Measurements from ENCODE around the gene WDFY4.

Gene WDFY4

DNA sequence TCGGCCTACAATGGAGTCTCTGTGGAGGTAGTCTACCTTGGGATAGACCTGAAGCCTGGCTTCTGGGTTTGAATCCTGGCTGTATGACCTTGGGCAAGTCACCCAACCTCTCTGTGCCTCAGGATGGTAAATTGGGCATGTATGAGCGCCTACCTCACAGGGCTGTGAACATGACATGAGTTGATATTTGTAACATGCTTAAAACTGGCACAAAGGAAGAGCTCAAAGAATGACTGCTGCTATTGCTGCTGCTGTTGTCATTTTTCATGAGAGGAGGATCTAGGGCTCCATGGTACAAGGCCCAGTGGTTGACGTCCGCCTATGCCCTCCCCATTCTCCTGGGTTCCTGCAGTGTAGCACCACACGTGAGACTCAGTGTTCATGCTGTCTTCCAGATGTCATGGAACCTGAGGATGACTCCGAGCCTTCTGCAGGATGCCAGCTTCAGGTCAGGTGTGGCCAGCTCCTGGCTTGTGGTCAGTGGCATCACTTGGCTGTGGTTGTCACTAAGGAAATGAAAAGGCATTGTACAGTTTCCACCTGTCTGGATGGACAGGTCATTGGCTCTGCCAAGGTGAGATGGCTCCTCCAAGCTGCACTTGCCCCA, 95.0 kb downstream of the WDFY4 start:
- no peaks in the 10 kb centered on the region for H3K36me3 ChIP-seq (ENCODE audit: insufficient read depth, low read length)
- peaks cover 44% of the 10 kb centered on the region for H3K27me3 ChIP-seq (ENCODE audit: insufficient read depth, low read length)
- H3K4me1 ChIP-seq (ENCODE audit: control insufficient read depth, insufficient read depth, low read length, unreplicated experiment): no peaks in the 10 kb centered on the region
- H3K27ac ChIP-seq (ENCODE audit: low read depth, low read length): no peak overlapping the region
- H2AFZ ChIP-seq (ENCODE audit: low read length, unreplicated experiment): no peak overlapping the region
- no peak overlapping the region for H3K4me3 ChIP-seq (ENCODE audit: low read depth, low read length)
- H3K79me2 ChIP-seq (ENCODE audit: control insufficient read depth, insufficient read depth, low read length, unreplicated experiment): no peaks in the 10 kb centered on the region

DNA sequence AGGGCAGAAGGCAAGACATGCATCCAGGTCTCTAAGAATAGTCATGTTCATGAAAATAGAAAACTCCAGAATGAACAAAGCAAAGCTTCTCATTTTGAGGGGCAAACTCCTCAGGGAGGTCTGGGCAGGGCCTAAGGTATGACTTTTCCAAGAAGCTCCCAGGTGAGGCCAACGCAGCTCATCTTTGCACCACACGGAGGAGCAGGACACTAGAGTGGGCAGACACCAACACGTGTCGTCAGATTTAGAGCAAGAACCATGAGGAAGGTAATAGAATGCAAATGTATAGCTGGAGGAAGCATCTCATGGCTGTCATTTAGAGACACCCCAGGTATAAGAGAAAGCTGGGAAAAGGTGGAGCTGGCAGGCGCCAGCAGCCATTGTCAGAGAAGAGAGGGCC, 95.7 kb downstream of the WDFY4 start:
- H3K4me3 ChIP-seq (ENCODE audit: low read depth, low read length): no peak overlapping the region
- peaks cover 43% of the 10 kb centered on the region for H3K27me3 ChIP-seq (ENCODE audit: insufficient read depth, low read length)
- H3K27ac ChIP-seq (ENCODE audit: low read depth, low read length): no peak overlapping the region
- no peaks in the 10 kb centered on the region for H3K79me2 ChIP-seq (ENCODE audit: control insufficient read depth, insufficient read depth, low read length, unreplicated experiment)
- H3K4me1 ChIP-seq (ENCODE audit: control insufficient read depth, insufficient read depth, low read length, unreplicated experiment): no peaks in the 10 kb centered on the region
- H3K36me3 ChIP-seq (ENCODE audit: insufficient read depth, low read length): no peaks in the 10 kb centered on the region
- H2AFZ ChIP-seq (ENCODE audit: low read length, unreplicated experiment): no peak overlapping the region

DNA sequence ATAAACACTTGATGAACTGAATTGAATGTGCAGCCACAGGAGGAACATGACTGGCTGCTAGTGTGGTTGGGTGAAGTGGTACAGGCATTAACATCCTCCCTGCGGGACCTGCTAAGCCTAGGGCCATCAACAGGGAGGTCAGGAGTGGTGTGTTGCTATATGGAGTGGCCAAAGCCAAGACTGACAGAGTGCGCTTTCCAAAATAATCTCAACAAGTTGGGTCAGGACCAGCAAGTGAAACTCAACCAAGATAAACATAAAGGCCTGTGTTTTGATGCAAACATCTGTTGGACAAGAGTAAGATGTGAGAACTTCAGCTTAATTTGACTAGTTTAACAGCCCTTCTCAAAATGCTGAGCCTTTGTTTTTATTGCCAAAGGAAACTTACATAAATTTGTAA, 97.7 kb downstream of the WDFY4 start:
- Histone ChIP-seq H3K27me3 (ENCODE audit: insufficient read depth, low read length) (peaks cover 39% of the 10 kb centered on the region), H3K79me2 (ENCODE audit: control insufficient read depth, insufficient read depth, low read length, unreplicated experiment) (no peaks in the 10 kb centered on the region), H3K27ac (ENCODE audit: low read depth, low read length) (no peak overlapping the region), H3K4me3 (ENCODE audit: low read depth, low read length) (no peak overlapping the region), H3K36me3 (ENCODE audit: insufficient read depth, low read length) (no peaks in the 10 kb centered on the region), H2AFZ (ENCODE audit: low read length, unreplicated experiment) (no peak overlapping the region), H3K4me1 (ENCODE audit: control insufficient read depth, insufficient read depth, low read length, unreplicated experiment) (no peaks in the 10 kb centered on the region)

DNA sequence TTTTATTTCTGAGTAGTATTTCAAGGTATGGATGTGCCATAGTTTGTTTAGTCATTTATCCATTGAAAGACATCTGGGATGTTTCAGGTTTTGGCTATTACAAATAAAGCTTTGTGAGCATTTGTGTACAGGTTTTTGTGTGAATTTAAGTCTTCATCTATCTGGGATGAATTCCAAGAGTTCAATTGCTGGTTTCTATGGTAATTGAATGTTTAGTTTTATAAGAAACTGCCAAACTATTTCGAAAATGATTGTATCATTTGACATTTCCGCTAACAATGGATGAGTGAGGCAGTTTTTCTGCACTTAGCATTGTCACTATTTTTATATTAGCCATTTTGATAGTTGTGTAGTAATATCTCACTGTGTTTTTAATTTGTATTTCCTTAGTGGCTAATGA, 99.4 kb downstream of the WDFY4 start:
- no peak overlapping the region for H3K4me3 ChIP-seq (ENCODE audit: low read depth, low read length)
- no peaks in the 10 kb centered on the region for H3K4me1 ChIP-seq (ENCODE audit: control insufficient read depth, insufficient read depth, low read length, unreplicated experiment)
- H3K27ac ChIP-seq (ENCODE audit: low read depth, low read length): no peak overlapping the region
- no peaks in the 10 kb centered on the region for H3K79me2 ChIP-seq (ENCODE audit: control insufficient read depth, insufficient read depth, low read length, unreplicated experiment)
- no peaks in the 10 kb centered on the region for H3K36me3 ChIP-seq (ENCODE audit: insufficient read depth, low read length)
- no peak overlapping the region for H2AFZ ChIP-seq (ENCODE audit: low read length, unreplicated experiment)
- peaks cover 32% of the 10 kb centered on the region for H3K27me3 ChIP-seq (ENCODE audit: insufficient read depth, low read length)

DNA sequence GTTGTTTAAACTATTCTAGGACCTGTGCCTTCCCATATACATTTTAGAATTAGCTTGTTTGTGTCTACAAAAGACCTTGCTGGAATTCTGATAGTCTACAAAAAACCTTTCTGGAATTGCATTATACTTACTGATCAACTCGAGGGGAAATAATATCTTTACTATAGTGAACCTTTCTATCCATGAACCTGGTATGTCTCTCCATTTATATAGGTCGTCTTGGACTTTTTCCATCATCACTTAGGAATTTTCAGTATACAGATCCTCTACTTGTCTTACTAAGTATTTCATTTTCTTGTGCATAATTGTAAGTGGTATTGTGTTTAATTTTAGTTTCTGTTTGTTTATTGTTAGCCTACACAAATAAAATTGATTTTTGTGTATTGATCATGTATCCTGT, 101.1 kb downstream of the WDFY4 start:
- Histone ChIP-seq H3K4me1 (ENCODE audit: control insufficient read depth, insufficient read depth, low read length, unreplicated experiment) (no peaks in the 10 kb centered on the region), H3K4me3 (ENCODE audit: low read depth, low read length) (no peak overlapping the region), H3K27me3 (ENCODE audit: insufficient read depth, low read length) (peaks cover 42% of the 10 kb centered on the region), H2AFZ (ENCODE audit: low read length, unreplicated experiment) (no peak overlapping the region), H3K79me2 (ENCODE audit: control insufficient read depth, insufficient read depth, low read length, unreplicated experiment) (no peaks in the 10 kb centered on the region), H3K27ac (ENCODE audit: low read depth, low read length) (no peak overlapping the region), H3K36me3 (ENCODE audit: insufficient read depth, low read length) (no peaks in the 10 kb centered on the region)

DNA sequence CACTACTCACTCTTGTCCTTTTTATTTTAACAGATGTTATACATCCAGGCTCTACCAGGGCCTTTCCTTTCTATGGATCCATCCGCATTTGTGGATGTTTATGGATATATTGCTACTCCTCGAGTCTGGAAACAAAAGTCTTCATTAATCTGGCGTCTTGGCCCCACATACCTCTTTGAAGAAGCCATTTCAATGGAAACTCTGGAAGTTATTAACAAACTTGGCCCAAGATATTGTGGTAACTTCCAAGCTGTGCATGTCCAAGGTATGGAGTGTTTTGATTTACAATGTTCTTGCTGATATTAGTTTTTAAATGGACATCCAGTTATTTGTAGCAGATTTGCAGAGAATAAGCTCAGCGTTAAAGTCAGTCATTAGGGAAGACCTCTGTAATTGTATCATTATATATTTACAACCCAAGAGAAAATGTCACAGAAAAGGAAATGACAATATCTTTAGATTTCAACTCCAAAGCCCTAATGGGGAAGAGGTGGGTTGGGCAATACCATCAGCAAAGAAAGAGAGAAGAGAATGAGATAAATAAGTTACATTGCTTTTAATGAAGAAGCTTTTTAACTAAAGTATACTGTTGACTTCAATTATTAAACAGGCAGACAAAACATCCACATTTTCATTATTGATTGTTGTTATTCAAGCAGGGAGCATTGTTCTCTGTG, 102.1 kb downstream of the WDFY4 start:
- Histone ChIP-seq H3K36me3 (ENCODE audit: insufficient read depth, low read length) (no peaks in the 10 kb centered on the region), H3K27ac (ENCODE audit: low read depth, low read length) (no peak overlapping the region), H3K27me3 (ENCODE audit: insufficient read depth, low read length) (peaks cover 49% of the 10 kb centered on the region), H3K4me1 (ENCODE audit: control insufficient read depth, insufficient read depth, low read length, unreplicated experiment) (no peaks in the 10 kb centered on the region), H3K4me3 (ENCODE audit: low read depth, low read length) (no peak overlapping the region), H2AFZ (ENCODE audit: low read length, unreplicated experiment) (no peak overlapping the region), H3K79me2 (ENCODE audit: control insufficient read depth, insufficient read depth, low read length, unreplicated experiment) (no peaks in the 10 kb centered on the region)

DNA sequence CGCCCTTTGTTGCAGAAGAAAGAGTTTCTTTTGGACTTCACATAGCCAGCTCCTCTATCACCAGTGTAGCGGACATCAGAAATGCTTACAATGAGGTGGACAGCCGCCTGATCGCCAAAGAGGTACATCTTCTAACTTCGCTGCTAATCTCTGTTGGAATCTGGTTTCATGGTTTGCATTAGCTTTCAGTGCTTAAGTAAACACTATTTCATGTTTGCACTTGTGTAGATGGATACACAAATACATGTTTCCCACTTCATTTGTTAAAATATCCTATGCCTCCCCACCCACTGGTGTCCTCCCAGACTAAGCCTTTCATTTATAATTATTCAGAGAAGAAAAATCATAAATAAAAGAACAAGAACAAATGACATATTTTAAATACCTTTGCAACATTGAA, 103.9 kb downstream of the WDFY4 start:
- Histone ChIP-seq H3K27me3 (ENCODE audit: insufficient read depth, low read length) (peaks cover 48% of the 10 kb centered on the region), H3K79me2 (ENCODE audit: control insufficient read depth, insufficient read depth, low read length, unreplicated experiment) (no peaks in the 10 kb centered on the region), H3K4me1 (ENCODE audit: control insufficient read depth, insufficient read depth, low read length, unreplicated experiment) (no peaks in the 10 kb centered on the region), H3K27ac (ENCODE audit: low read depth, low read length) (no peak overlapping the region), H3K36me3 (ENCODE audit: insufficient read depth, low read length) (no peaks in the 10 kb centered on the region), H2AFZ (ENCODE audit: low read length, unreplicated experiment) (no peak overlapping the region), H3K4me3 (ENCODE audit: low read depth, low read length) (no peak overlapping the region)

DNA sequence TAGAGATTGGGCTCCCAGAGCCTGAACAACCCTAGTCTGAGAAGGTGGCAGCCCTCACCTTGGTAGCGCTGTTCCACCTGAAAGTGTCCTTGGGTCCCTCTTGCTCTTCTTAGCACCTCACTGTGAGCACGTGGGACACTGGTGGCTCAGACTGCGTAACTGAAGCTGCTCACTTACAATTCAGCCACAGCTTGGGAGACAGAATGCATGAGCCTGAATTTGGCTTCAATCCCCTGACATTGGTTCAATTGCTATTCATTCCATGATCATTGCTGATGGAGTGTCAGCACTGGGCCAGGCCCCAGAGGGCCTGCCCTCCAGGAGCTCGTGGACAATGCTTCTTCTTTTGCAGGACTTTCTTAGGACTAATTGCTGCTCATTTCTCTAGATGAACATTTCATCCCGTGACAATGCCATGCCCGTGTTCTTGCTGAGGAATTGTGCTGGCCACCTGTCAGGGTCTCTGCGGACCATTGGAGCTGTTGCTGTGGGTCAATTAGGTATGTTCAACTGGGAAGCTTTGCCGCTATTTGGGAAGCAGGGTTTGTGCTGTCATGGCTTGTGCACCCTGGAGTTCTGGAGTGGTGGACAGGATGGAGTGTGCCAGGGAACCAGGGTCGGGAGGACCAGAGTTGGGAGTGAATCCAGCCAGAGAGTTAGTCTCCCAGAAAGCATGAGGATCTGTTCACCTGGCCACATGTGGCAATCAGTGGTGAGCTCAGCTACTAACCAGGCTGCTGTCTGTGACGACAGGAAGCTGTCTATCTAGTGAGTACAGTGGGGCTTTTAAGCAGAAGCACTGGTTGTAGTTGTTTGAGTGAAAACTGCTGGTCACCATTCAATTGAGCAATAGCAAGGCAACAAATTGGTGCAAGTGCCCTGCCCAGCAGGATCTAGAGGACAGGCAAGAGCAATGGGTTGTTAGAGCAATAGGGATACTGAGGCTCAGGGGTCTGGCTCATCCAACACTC, 105.1 kb downstream of the WDFY4 start:
- no peak overlapping the region for H2AFZ ChIP-seq (ENCODE audit: low read length, unreplicated experiment)
- no peaks in the 10 kb centered on the region for H3K4me1 ChIP-seq (ENCODE audit: control insufficient read depth, insufficient read depth, low read length, unreplicated experiment)
- no peaks in the 10 kb centered on the region for H3K36me3 ChIP-seq (ENCODE audit: insufficient read depth, low read length)
- H3K79me2 ChIP-seq (ENCODE audit: control insufficient read depth, insufficient read depth, low read length, unreplicated experiment): no peaks in the 10 kb centered on the region
- no peak overlapping the region for H3K27ac ChIP-seq (ENCODE audit: low read depth, low read length)
- no peak overlapping the region for H3K4me3 ChIP-seq (ENCODE audit: low read depth, low read length)
- H3K27me3 ChIP-seq (ENCODE audit: insufficient read depth, low read length): peaks cover 52% of the 10 kb centered on the region

DNA sequence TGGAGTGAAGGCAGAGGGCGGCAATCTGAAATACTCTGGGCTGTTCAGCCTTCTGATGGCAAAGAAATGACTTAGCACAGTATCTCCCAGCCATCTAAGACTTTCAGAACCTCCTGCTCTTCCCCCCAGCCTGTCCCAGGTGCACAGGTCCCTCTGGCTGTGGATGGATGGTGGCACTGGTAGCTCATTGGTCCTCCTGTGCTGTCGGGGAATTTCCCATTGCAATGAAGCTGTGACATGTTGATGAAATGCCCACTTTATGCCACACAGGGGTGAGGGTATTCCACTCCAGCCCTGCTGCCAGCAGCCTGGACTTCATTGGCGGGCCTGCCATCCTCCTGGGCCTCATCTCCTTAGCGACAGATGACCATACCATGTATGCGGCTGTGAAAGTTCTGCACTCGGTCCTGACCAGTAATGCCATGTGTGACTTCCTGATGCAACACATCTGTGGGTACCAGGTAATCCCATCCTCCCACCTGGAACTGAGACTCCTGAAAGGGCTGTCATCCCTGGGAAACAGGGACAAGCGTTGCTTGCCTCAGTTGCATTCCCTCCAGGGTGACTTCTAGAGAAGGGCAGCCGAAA, 105.9 kb downstream of the WDFY4 start:
- H3K27me3 ChIP-seq (ENCODE audit: insufficient read depth, low read length): peaks cover 55% of the 10 kb centered on the region
- H3K79me2 ChIP-seq (ENCODE audit: control insufficient read depth, insufficient read depth, low read length, unreplicated experiment): no peaks in the 10 kb centered on the region
- H3K36me3 ChIP-seq (ENCODE audit: insufficient read depth, low read length): no peaks in the 10 kb centered on the region
- no peak overlapping the region for H2AFZ ChIP-seq (ENCODE audit: low read length, unreplicated experiment)
- no peak overlapping the region for H3K27ac ChIP-seq (ENCODE audit: low read depth, low read length)
- no peak overlapping the region for H3K4me3 ChIP-seq (ENCODE audit: low read depth, low read length)
- no peaks in the 10 kb centered on the region for H3K4me1 ChIP-seq (ENCODE audit: control insufficient read depth, insufficient read depth, low read length, unreplicated experiment)

DNA sequence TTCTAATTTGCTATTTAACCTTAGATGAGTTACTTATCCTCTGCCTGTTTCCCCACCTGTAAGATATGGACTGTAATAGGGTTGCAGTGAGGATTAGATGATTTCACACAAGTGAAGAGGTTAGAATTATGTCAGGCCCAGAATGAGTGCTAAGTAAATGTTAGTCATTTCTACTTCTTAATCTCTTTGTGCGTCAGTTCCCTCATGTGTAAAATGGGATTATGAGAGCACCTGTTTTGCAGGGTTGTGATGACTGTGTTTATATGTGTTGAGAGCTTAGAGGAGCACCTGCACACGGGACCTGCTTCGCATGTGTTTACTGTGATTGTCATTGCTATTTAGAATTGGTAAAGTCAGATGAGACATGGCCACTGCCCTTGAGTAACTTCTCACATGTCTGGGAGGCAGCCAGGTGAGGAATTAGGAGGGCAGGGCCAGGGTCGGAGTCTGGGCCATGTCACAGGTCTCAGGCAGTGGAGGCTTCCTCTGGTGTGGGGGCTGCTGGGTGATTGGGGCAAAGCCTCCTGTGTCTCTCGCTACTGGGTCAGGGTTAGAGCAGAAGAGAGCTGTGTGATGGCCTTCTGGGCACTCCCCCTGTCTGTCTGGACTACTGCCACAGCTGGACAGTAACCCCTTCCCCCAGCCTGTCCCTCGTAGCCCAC, 106.7 kb downstream of the WDFY4 start:
- Histone ChIP-seq H3K79me2 (ENCODE audit: control insufficient read depth, insufficient read depth, low read length, unreplicated experiment) (no peaks in the 10 kb centered on the region), H3K4me1 (ENCODE audit: control insufficient read depth, insufficient read depth, low read length, unreplicated experiment) (no peaks in the 10 kb centered on the region), H3K4me3 (ENCODE audit: low read depth, low read length) (no peak overlapping the region), H3K27me3 (ENCODE audit: insufficient read depth, low read length) (peaks cover 50% of the 10 kb centered on the region), H2AFZ (ENCODE audit: low read length, unreplicated experiment) (no peak overlapping the region), H3K27ac (ENCODE audit: low read depth, low read length) (no peak overlapping the region), H3K36me3 (ENCODE audit: insufficient read depth, low read length) (no peaks in the 10 kb centered on the region)

Data from ACC112 (cell line).